RPMI7951 (cell line): Measurements from ENCODE around the gene MYRF. TPM values are rescaled to one million over a fixed set of nuclear protein-coding genes. Genes with fewer than 3 reads are reported as not detected.
A peak's percentile ranks its signal among the peaks of the same experiment; 100 is the strongest.

Source experiments
- DNase-seq: peaks from one replicate; pipeline ENCODE4 v3.0.0-alpha.2; 2012; ENCODE audit warnings: low read depth
- total RNA-seq: library from RNA; depleted of rRNA; stranded (reverse); fragments of >200 nt; shearing (Covaris generic); gene quantifications from 2 replicates; pipeline ENCODE4 v1.2.3, GENCODE V29; 2014

MYRF gene
- total RNA-seq, 1 experiment from 2014 or later, result 0.12 TPM

DNA sequence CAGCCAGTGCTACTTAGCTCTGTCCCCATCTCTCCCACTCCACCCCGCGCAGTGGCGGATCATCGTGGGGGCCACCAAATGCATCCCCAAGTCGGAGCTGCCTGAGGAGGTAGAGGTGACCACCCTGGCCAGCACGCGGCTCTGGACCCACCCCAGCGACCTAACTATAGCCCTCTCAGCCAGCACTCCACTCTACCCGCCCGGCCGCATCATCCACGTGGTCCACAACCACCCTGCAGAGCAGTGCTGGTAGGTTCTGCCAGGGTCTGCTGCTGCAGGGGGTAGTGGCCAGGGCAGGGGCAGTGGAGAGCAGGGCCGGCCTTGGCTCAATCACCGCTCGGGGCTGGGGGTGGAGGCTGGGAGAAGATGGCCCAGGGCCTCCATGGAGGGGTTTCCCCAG, 13.0 kb upstream of the MYRF start:
- no peak for DNase-seq

GRCh38 chr11:61739966-61740365, 12.5 kb upstream of the MYRF start:
- no peak for DNase-seq

DNA sequence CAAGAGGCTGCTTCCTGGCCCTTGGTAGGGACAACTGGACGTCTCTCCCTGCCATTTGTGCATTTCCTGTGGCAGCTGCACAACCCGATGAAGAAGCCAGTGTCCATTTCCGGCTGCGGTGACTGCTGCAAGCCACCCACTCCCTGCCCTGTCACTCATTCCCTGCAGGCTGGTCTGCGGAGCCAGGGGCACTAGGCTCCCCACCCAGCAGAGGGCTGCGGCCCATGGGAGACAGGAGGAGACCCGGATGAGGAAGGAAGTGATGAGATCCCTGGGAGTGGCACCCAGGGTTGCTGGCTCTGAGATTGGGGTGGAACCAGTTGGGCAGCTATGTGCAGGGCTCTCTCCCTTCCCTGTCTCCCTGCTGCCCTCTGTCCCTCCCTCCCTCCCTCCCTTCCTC, 10.0 kb upstream of the MYRF start:
- DNase-seq, result no peak

GRCh38 chr11:61743486-61744095, 8.8 kb upstream of the MYRF start:
- DNase-seq, result no peak

DNA sequence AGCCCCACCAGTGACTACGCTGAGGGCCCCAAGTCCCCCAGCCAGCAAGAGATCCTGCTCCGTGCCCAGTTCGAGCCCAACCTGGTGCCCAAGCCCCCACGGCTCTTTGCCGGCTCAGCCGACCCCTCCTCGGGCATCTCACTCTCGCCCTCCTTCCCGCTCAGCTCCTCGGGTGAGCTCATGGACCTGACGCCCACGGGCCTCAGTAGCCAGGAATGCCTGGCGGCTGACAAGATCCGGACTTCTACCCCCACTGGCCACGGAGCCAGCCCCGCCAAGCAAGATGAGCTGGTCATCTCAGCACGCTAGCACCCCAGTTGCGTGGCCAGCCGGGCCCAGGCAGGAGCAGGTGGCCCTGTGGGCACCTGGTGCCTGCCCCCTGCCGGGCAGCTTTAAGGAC, 8.3 kb upstream of the MYRF start:
- no peak for DNase-seq

GRCh38 chr11:61744609-61745156, 7.8 kb upstream of the MYRF start:
- no peak for DNase-seq

- DNase-seq, result no peak
Observed at GRCh38 chr11:61745781-61746441, 6.5 kb upstream of the MYRF start.

GRCh38 chr11:61746442-61747191, 5.8 kb upstream of the MYRF start:
- no peak for DNase-seq

DNA sequence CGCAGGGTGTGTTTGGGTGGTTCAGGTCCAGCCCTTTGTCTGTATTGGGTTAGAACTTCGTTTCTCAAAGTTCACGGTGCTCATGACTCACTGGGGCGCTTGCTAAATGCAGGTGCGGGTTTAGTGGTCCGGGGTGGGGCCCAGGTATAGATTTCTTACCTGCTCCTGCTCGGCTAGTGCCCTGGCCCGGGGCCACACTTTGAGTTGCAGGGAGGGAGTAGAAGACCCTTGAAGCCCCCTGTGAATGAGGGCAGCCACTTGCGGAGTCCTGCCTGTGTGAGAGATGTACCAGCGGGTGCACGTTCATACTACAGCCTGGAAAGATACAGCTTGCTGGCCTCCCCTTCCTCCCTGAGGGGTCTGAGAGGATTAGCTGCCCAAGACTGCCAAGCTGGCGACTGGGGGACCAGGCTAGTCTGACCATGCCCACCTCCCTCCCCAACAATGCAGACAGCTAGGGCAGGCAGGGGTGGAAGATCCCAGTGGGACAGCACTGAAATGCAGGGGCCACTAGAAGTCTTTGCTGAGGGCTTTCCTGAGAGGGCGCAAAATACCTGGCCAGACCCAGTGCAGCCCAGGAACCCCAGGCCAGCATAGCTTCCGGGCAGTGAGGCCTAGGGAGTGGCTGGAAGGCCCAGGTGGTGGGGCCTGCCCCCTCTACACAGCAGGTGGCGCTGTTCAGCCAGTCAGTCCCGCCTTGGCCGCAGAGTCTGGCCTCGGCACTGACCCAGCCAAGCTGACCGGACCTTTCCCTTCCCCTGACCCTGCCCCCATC, 5.1 kb upstream of the MYRF start:
- DNase-seq, result peak; percentile 51

- DNase-seq, result no peak
Observed at GRCh38 chr11:61747967-61748285, 4.5 kb upstream of the MYRF start.

DNA sequence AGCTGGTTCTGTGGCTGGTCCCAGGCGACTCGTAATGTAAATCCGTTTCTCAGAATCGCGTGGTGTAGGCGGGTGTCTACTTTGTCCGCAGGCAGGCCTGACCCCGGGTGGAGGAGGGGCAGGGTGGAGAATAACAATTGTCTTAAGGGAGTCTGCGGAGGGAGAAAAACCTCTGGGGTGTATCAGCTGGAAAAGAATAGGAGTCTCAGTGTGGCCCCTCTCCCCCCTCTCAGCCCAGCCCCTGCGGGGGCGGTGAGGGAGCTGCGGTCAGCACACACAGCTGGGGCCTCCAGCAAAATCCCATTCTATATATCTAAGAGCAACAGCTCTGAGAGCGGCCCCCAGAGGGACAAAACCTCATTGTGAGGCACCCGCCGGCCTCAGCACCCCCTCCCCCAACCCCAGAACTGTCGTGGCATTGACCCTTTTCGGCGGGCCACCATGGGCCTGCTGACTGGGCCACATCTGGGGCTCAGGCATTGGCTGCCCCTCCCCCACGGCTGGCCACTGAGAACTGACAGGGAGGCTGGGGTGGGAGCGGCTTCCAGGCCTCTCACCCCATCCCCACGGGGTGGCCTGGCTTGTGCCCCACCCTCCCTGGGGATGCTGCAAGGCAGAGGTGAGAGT, 2.7 kb upstream of the MYRF start:
- DNase-seq, result peak; percentile 20

- DNase-seq, result no peak
Observed at GRCh38 chr11:61750631-61751273, 1.7 kb upstream of the MYRF start.

DNA sequence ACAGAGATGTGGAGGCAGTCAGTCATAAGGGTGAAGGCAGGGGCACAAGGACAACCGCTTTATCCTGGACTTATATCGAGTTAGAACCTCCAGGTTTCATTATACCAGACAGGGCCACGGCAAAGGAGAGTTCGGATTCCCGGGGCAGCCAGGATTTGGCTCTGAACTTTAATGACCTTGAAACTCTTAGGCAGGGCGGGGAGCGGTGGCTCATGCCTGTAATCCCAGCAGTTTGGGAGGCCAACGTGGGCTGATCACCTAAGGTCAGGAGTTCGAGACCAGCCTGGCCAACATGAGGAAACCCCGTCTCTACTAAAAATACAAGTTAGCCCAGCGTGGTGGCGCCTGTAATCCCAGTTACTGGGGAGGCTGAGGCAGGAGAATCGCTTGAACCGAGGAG, 1.1 kb upstream of the MYRF start:
- no peak for DNase-seq

GRCh38 chr11:61752925-61753521, 587 bp downstream of the MYRF start:
- DNase-seq, result no peak

DNA sequence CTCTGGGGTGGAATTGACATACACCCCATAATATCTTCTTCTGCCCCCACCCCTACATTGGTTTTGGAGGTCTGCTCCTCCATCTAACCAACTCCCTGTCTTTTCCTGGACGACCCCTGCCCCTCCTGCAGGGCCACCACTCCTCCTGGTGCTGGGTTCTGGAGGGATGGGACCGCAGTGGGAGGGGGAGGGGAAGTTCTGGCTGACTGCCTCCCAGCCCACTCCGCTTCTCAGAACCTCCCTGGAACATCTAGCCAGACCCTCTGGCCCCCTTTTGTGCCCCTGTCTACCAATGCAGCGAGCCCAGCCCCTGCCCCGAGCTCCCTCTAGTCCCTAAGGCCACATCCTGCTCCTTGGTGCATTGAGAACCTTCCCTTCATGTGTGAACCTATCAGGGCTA, 1.2 kb downstream of the MYRF start:
- DNase-seq, result no peak

DNA sequence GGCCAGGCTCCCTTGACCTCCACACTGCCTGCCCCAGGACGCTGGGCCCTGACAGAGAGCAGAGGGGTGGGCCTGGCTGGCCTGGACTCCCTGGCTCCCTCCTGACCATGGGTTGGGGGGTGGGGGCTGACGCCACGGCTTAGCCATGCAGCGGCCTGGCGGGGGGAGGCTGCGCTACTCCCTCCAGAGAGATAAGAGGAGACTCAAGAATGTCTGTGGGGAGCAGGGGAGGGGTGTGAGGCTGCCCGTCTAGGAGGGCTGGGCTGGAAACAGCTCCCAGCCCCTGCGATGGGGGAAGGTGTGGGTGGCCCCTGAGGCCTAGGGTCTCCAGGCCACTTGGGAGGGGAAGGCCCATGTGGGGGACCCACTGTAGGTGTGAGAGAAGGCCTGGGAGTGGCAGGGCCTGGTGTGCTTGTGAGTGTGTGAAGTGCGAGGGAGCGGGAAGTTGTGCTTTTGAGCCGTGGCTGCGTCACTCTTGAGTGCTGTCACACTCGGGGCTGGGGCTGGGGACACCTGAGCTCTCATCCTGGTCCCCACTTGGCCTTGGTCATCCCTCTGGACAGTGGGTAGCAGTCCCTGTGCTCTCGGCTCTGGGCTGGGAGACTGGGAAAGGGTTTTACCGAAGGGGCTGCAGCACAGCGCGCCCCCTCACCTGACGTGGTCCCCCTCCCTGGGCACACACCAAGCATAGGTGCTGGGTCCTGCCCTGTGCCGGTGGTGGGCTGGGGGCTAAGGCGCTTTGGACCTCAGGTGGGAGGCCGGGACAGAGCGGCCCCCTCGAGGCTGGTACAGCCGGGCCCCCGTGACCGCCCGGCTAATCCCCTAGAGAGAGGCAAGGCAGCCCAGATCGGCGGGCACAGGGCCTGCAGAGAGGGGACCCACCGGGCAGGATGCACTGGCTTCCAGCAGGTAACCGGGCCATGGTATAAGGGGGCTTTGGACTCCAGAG, 2.4 kb downstream of the MYRF start:
- DNase-seq, result no peak

GRCh38 chr11:61756147-61756451, 3.7 kb downstream of the MYRF start:
- no peak for DNase-seq

- DNase-seq, result peak; percentile 9
Observed at GRCh38 chr11:61756452-61757212, 4.2 kb downstream of the MYRF start.

- no peak for DNase-seq
Observed at GRCh38 chr11:61757213-61757862, 4.9 kb downstream of the MYRF start.
